Brain microvascular endothelial cell (primary cell): ENCODE data around the gene ENSA.
A peak's percentile ranks its signal among the peaks of the same experiment; 100 is the strongest.
"Not testable (repeated sequence)": the region's sequence is repeated elsewhere in the genome, so short reads cannot be mapped to it uniquely, and the experiment has no call there.

ENCODE experiments used
- DNase-seq: peaks from one replicate; pipeline ENCODE4 v3.0.0-alpha.2; 2020
- H3K27ac ChIP-seq: fragments of 250-450 bp; sonication (Bioruptor Pico); 2 replicates; pipeline ENCODE4 v1.5.1; 2020; ENCODE audit warnings: mild to moderate bottlenecking, moderate library complexity
- H3K27me3 ChIP-seq: fragments of 250-450 bp; sonication (Bioruptor Pico); replicated peaks from 2 replicates; pipeline ENCODE4 v1.5.1; 2020; ENCODE audit warnings: mild to moderate bottlenecking
- H3K36me3 ChIP-seq: fragments of 250-450 bp; sonication (Bioruptor Pico); replicated peaks from 2 replicates; pipeline ENCODE4 v1.5.1; 2020; ENCODE audit warnings: mild to moderate bottlenecking
- H3K4me3 ChIP-seq: 2 replicates; pipeline ENCODE4 v1.5.1; 2011; ENCODE audit warnings: low read depth, mild to moderate bottlenecking, control low read depth, low read length, moderate library complexity
- CTCF ChIP-seq: IDR thresholded peaks from 2 replicates; pipeline ENCODE4 v1.5.1; 2011; ENCODE audit warnings: low read depth, mild to moderate bottlenecking, moderate library complexity, low read length, control low read depth, inconsistent platforms; ENCODE audit errors: missing control alignments
- in situ Hi-C: cut with HindIII; loops from 2 replicates; pipeline ENCODE4 v1.10.0; 2017; ENCODE audit warnings: low sequenced_read_pairs, low pct_ligation_motif_present

Gene ENSA

GRCh38 chr1:150612014-150612345 lies 17.4 kb downstream of the ENSA start:
- Histone ChIP-seq H3K27me3 (no peaks in the 10 kb centered on the region), H3K36me3 (no peaks in the 10 kb centered on the region), H3K4me3 (no peak overlapping the region), H3K27ac (peak overlapping the region; percentile 97)
- no peak for TF ChIP-seq CTCF
- in situ Hi-C loops: no loop called here
- no peak for DNase-seq

DNA sequence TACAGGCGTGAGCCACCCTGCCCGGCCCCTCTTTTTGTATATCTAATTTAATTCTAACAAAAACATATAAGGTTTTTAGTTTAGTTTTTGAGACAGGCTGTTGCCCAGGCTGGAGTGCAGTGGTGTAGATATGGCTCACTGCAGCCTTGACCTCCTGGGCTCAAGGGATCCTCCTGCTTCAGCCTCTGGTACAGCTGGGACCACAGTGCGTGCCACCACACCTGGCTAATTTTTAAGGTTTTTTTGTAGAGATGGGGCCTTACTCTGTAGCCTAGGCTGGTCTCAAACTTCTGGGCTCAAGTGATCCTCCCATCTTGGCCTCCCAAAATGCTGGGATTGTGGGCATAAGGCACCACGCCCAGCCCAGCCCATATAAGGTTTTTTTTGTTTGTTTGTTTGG lies 18.8 kb downstream of the ENSA start:
- no peak for TF ChIP-seq CTCF
- no peak overlapping the region for H3K4me3 ChIP-seq
- DNase-seq: no peak
- no peaks in the 10 kb centered on the region for H3K36me3 ChIP-seq
- H3K27me3 ChIP-seq: no peaks in the 10 kb centered on the region
- H3K27ac ChIP-seq: peak overlapping the region; percentile 97
- in situ Hi-C loops: no loop called here

- Histone ChIP-seq H3K4me3 (no peak overlapping the region), H3K27me3 (no peaks in the 10 kb centered on the region), H3K27ac (peak overlapping the region; percentile 97), H3K36me3 (no peaks in the 10 kb centered on the region)
- in situ Hi-C loops: no loop called here
- no peak for TF ChIP-seq CTCF
- no peak for DNase-seq
These were observed 19.7 kb downstream of the ENSA start for GRCh38 chr1:150609732-150610131.

- Histone ChIP-seq H3K27me3 (no peaks in the 10 kb centered on the region), H3K36me3 (no peaks in the 10 kb centered on the region), H3K27ac (no peak overlapping the region), H3K4me3 (no peak overlapping the region)
- TF ChIP-seq CTCF: no peak
- in situ Hi-C loops: no loop called here
- DNase-seq: no peak
These were observed 22.8 kb downstream of the ENSA start for GRCh38 chr1:150606463-150607142.

GRCh38 chr1:150605451-150605731 lies 24.0 kb downstream of the ENSA start:
- in situ Hi-C loops, H3K27me3 ChIP-seq, H3K4me3 ChIP-seq, H3K36me3 ChIP-seq, DNase-seq: not testable (repeated sequence)
- peak overlapping the region; percentile 90 for H3K27ac ChIP-seq

DNA sequence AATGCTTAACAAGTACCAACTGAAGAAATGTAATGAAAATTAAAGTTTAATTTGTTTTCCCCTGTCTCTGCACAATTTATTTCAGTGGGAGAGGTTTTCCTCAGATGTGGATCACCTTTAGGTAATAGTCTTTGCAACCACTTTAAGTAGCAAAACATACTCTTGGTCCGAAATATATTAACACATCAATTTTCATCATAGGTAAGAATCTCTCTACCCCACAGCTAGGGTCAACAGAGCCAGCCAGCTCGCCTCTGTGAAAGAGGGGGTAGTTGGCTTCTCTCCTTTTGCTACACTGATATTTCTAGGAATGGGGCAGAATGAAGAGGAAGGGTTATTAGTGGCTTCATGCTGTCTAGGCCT lies 25.2 kb downstream of the ENSA start:
- Histone ChIP-seq H3K36me3 (no peaks in the 10 kb centered on the region), H3K27ac (peak overlapping the region; percentile 90), H3K4me3 (no peak overlapping the region), H3K27me3 (no peaks in the 10 kb centered on the region)
- no peak for TF ChIP-seq CTCF
- in situ Hi-C loops: no loop called here
- DNase-seq: no peak
